Islet of Langerhans (tissue), 1 donor: ENCODE measurements around the gene IRF2BPL.

ENCODE experiments used
- FAIRE-seq: peaks from one replicate; lab custom pipeline; 2011; peaks lifted over from hg19 to GRCh38; lab: Jason Lieb, UNC

The IRF2BPL gene

DNA sequence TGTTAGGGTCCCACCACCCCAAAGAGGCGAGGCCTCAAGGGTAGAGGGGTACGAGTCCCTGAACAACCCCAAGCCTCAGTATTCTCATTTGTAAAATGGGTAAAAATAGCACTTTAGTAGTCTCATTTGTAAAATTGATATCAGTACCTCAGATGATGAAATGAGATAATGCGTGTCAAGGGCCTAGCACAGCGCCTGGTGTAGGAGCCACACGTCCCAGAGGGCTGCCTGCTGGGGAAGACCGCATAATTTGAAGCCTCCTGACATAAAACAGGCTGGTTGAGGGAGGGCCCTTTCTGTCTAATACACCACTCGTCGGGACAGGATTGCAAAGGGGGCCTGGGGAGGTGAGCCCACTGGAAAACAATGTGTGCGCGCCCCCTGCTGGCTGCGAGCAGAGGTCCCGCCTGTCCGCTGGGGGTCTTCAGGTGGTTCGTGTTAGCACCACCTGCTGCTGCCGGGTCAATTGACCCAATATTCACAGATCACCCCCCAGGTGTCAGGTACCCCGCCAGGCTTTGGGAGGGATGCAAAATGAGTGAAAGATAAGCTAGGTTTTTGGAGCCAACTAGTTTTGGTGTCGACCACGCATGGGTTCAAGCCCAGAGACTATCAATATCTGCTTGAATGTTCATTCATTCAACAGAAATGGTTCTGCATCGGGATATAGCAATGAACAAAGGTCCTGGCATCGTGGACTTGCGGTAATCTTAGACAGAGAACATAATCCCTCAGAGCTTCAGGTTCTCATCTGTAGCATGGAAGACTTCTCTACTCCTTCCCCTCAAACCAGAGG lies 24.7 kb upstream of the IRF2BPL start:
- no peak for FAIRE-seq

DNA sequence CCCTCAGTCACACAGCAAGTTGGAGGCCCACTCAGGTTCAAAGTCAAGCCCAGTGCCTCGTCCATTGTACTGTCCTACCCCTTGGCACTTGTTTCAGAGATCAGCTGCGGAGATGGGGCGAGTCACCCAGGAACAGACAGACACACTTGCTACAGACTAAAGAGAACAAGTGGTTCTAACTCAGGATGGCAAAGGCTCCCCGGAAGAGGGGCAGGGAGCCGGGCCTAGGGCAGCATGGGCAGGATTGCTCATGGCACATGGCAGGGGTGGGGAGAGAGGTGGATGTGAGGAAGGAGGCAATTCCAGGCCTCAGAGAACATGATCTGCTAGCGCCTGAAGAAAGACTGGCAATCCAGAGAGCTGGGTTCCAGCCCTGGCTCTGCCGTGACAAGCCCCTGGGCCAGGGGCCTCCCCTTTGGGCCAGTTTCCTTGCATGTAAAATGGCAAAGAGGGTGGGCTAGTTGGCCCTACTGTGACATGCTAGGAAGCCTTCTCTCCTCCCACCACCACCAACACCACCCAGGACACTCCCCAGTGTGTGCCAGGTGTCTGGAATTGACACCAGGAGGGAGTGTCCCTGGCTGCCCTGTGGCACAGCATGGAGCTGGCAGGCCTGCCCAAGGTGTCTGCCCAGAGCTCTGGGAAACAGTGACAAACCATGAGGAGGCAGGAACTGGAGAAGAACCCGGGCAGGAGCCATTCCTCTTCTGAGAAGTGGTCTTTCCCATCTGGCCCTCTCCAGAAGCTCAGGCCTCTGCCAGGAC lies 24.0 kb upstream of the IRF2BPL start:
- FAIRE-seq = no peak

- no peak for FAIRE-seq
Measured at GRCh38 chr14:77051116-77051515, 22.6 kb upstream of the IRF2BPL start.

GRCh38 chr14:77046721-77047120 lies 18.2 kb upstream of the IRF2BPL start:
- no peak for FAIRE-seq

DNA sequence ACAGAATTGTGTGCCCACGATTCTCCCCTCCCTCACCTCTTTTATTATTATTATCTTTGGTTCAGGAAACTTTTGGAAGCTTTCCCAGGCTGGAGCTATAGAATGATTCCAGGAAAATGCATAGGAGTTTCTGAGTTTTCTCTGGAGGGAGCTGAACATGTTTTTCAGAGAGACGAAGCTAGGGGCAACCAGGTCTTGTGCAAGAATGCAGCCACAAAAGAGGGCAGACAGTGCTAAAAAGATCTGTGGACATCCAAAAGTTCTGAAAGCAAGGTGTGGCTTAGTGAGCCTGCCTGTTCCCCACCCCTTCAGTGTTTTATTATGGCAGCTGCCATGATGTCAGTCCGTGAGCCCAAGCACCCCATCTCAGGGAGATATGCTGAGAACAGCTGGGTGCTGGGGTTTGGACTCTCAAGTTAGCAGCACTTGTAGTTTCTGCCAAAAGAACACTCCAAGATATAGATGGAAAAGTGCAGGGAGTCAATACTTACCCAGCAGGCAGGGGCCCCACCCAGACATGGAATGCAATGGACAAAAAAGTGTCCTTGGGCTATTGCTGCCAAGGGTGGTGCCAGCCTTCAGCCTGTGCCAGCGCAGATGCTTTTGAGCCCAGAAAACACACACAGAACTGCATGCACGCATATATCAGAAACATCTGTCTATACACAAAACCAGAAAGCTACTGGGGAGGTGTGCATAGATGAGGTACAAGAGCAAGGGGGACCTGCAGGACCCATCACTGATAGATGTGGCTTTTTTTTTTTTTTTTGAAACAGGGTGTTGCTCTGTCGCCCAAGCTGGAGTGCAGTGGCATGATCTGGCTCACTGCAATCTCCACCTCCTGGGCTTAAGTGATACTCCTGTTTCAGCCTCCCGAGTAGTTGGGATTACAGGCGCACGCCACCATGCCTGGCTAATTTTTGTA lies 17.0 kb upstream of the IRF2BPL start:
- no peak for FAIRE-seq

GRCh38 chr14:77044783-77045237 lies 16.3 kb upstream of the IRF2BPL start:
- no peak for FAIRE-seq

GRCh38 chr14:77043984-77044485 lies 15.5 kb upstream of the IRF2BPL start:
- FAIRE-seq = no peak

DNA sequence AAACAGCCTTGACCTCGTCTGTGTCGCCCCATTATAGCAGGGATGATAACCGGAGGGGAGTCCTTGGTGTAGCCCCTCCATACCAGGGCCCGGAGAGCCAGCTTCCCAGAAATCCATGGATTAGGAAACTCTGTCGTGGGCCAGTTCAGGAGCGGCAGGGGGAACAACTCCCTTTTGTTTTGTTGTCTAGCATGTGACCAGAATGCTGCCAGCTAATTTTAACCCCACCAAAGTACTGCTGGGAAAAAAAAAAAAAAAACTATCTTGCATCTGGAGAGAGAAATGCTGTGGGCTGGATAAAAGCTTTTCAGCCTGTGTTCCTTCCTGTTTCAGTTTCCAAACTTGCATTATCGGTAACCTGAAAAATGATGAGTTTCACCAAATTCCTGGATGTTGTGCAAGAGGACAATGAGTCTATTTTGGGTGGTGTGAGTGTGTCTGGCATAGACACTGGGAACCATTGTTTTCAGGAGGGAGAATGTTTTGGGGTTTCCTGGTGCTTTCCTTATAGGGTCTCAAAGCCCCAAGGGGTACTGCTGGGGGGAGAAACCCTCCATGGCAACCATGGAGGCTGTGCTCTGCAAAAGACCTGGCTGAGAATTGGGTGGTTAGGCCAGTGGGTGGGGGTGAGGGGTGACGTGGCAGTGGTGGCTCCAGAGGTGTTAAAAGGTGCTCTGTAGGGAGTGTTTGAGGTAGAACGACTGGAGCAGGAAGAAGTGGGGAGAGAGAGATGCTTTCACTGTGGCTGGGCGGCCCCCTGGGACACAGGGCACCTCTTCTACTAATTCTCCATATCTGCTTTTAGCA lies 14.9 kb upstream of the IRF2BPL start:
- no peak for FAIRE-seq

DNA sequence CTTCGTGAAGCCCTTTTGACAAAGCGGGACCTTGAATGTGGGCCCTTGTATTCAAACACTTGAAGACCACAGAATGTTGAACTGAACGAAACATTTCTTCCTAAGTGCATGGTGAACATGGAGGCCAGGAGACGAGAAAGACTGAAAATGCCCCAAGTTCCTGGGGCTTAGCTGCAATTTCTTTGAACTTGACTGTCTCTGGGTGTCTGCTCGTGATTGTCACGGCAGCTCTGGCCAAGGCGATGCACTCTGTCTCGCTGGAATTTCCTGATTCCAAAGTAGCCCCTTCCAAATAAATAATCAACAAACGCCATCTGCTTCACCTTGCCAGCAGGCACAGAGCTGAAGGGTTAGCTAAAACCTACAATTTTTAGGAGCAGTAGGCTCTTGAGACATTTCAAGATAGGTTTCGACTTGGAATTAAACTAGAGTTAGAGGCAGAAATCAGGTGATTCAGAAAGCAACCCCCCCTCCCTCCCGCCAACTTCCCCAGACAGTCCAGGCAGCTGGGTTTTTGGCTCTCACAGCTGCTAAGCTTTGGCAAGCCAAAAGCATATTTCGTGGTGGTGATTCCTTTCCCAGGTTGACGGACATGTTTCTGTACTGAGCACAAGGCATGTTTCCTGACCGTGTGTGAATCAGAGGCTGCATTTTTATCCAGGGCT lies 13.5 kb upstream of the IRF2BPL start:
- no peak for FAIRE-seq

- no peak for FAIRE-seq
Measured at GRCh38 chr14:77040741-77041653, 12.5 kb upstream of the IRF2BPL start.

DNA sequence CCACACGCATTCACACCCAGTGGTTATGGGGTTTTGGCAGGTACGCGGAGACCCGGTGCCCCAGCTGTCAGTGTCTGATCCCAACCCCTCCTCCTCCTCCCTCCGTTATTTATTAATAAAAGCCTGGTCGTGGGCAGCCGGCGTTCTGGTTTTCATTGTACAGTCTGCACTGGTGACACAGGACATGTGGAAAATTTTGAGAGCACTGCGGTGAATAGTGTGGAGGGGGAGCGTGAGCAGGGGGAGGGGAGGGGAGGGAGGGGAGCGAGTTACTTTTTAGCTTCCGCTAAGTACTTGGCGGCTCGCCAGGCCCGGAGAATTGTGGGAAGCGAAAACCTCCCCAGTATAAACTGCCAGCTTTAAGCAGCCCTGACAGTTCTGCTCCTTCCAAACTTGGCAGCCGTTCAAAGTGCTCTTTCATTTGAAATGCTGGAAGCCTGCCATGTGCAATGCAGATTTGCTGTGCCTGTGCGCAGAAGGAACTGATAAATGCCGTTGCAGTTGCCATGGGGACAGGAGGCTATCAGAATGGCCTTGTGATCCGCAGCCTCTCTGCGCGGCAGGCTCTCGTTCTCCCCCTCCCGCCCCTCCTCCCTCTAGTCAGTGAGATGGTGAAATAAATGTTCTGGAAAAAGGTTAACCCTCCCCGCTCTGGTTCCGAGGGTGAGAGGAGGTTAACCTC lies 11.7 kb upstream of the IRF2BPL start:
- peak; percentile 81 for FAIRE-seq

- FAIRE-seq = no peak
Measured at GRCh38 chr14:77039285-77040058, 11.0 kb upstream of the IRF2BPL start.

- no peak for FAIRE-seq
Measured at GRCh38 chr14:77037938-77038568, 9.5 kb upstream of the IRF2BPL start.

DNA sequence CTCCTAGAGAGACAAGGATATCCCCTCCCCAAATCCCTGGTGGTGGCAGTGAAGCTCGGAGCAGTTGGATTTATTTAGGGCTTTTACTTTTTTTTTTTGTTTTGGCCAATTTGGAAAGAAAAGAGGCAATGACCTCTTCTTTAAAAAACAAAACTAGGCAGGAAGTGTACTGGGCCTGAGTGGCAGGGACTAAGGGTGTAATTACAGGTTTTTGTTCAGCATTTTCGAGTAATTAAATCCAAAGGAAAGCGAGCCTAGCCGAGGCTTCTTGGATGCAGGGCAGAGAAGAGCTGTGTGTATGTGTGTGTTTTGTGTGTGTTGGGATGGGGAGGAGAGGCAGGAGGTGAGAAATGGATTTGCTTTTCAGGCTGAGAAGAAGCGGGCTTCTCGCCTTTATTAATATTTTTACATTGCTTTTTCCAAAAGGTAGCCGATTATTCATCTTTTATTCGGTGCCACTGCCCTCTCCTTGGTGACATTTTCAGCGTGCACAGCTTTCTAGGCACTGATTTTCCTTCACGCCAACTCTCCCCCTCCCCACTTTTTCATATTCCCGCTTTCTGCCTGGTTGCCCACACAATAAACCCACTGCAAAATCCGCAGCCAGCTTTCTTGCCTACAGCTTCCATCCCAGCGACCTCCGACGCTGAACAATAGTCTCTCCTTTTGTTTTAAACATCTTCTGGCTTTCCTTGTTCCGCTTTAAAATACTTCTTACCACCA lies 8.9 kb upstream of the IRF2BPL start:
- FAIRE-seq = no peak

DNA sequence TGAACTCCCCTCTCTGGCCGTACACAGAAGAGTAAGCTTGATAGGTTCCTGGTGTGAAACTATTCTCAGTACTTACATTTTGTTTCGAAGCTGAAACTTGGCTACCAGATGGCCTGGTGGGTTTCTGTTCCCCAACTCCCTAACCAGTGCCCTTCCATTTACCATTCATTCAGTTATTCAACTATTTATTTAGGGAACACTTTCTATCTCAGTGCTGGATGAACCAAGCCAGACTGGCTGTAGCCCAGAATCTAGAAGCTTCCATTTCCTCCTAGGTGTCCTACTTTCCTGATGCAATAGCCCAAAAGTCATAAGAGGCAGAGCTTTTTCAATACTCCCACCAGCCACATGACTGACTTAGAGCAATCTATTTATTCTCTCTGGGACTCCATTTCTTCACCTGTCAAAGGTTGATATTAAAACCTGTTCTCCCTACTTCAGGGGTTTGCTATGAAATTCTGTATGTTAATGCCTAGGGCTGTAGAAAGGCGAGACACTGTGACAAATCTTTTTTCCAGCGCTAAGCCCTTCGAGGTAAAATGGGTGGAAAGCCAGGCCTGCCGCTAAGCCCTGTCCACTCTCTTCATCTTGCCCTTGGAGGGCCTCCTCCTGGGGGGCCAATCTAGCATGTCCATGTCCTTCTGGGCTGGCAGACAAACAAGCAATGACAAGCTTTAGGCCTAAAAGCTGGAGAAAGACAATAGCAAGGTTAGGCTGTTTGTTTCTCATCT lies 8.1 kb upstream of the IRF2BPL start:
- FAIRE-seq = no peak

- no peak for FAIRE-seq
Measured at GRCh38 chr14:77035267-77035666, 6.8 kb upstream of the IRF2BPL start.
